HG02840 (cell line): ENCODE measurements around the gene FRG2.
"Not testable (repeated sequence)": the region's sequence is repeated elsewhere in the genome, so short reads cannot be mapped to it uniquely, and the experiment has no call there.

ENCODE experiments used
- ATAC-seq: cut with Tn5 transposase; IDR thresholded peaks from one replicate; pipeline ENCODE4 v1.9.1; 2021; ENCODE audit warnings: mild to moderate bottlenecking, moderate library complexity, moderate number of reproducible peaks; ENCODE audit not compliant: unreplicated experiment, low FRiP score

Gene FRG2

GRCh38 chr4:190027156-190027555, at the start of gene FRG2:
TSS of gene FRG2 (minus strand) at chr4:190027256. CDS start at chr4:190027204, 52 bp downstream.
- ATAC-seq: not testable (repeated sequence)

GRCh38 chr4:190068351-190068750, 41.3 kb upstream of the FRG2 start:
- not testable (repeated sequence) for ATAC-seq

- not testable (repeated sequence) for ATAC-seq
Observed at GRCh38 chr4:190064805-190065204, 37.7 kb upstream of the FRG2 start.

- not testable (repeated sequence) for ATAC-seq
Observed at GRCh38 chr4:190064342-190064741, 37.3 kb upstream of the FRG2 start, which contains the start of gene DBET. TSS of gene DBET (plus strand) at chr4:190064502.

GRCh38 chr4:190058997-190059396, 31.9 kb upstream of the FRG2 start:
- not testable (repeated sequence) for ATAC-seq

GRCh38 chr4:190049378-190050239, 22.6 kb upstream of the FRG2 start:
- not testable (repeated sequence) for ATAC-seq

- not testable (repeated sequence) for ATAC-seq
Observed at GRCh38 chr4:190047627-190048026, 20.6 kb upstream of the FRG2 start.

GRCh38 chr4:190040873-190041272, 13.8 kb upstream of the FRG2 start:
- ATAC-seq: not testable (repeated sequence)

GRCh38 chr4:190037704-190038388, 10.8 kb upstream of the FRG2 start:
- not testable (repeated sequence) for ATAC-seq

- ATAC-seq: not testable (repeated sequence)
Observed at GRCh38 chr4:190031264-190031663, 4.2 kb upstream of the FRG2 start.

- not testable (repeated sequence) for ATAC-seq
Observed at GRCh38 chr4:190022614-190023281, 4.3 kb downstream of the FRG2 start.

GRCh38 chr4:190021973-190022372, 5.1 kb downstream of the FRG2 start:
- ATAC-seq: not testable (repeated sequence)

- ATAC-seq: no peak
Observed at GRCh38 chr4:190020790-190021717, 6.0 kb downstream of the FRG2 start.

GRCh38 chr4:190019859-190020463, 7.1 kb downstream of the FRG2 start:
- ATAC-seq: not testable (repeated sequence)

- no peak for ATAC-seq
Observed at GRCh38 chr4:190019023-190019858, 7.8 kb downstream of the FRG2 start.

GRCh38 chr4:190018201-190018920, 8.7 kb downstream of the FRG2 start:
- no peak for ATAC-seq

- ATAC-seq: no peak
Observed at GRCh38 chr4:190017357-190018200, 9.5 kb downstream of the FRG2 start.
